Vagina (tissue), 2 donors: Measurements from ENCODE around the gene SRSF12. TPM values are rescaled to one million over a fixed set of nuclear protein-coding genes. Genes with fewer than 3 reads are reported as not detected.

Experiments
- DNase-seq, 2 donors: peaks; one replicate each; pipeline ENCODE4 v3.0.0-alpha.2; 2017; ENCODE audit errors: extremely low spot score in 2 of 2
- H3K27ac ChIP-seq: fragments of 200-600 bp; sonication (generic); one replicate; pipeline ENCODE4 v1.5.1; 2019
- H3K27me3 ChIP-seq: fragments of 200-600 bp; sonication (generic); one replicate; pipeline ENCODE4 v1.5.1; 2019
- H3K36me3 ChIP-seq, 2 donors: fragments of 200-600 bp; sonication (generic); one replicate each; pipeline ENCODE4 v1.5.1; 2017 to 2019
- H3K4me1 ChIP-seq: fragments of 200-600 bp; sonication (generic); one replicate; pipeline ENCODE4 v1.5.1; 2019
- H3K4me3 ChIP-seq, 2 donors: fragments of 200-600 bp; sonication (generic); 1 replicate in 1 of 2; 2 replicates in 1 of 2; pipeline ENCODE4 v1.5.1; 2016 to 2019
- H3K9me3 ChIP-seq: fragments of 200-600 bp; sonication (generic); one replicate; pipeline ENCODE4 v1.5.1; 2019
- POLR2A ChIP-seq, 2 donors: fragments of 450-650 bp; IDR thresholded peaks; one replicate each; pipeline ENCODE4 v1.6.1; 2017; ENCODE audit warnings: antibody characterized with exemption in 2 of 2, mild to moderate bottlenecking in 2 of 2, moderate library complexity in 2 of 2
- POLR2AphosphoS5 ChIP-seq, 2 donors: sonication (generic); formaldehyde crosslinking; IDR thresholded peaks; one replicate each; pipeline ENCODE4 v1.9.0; 2017; ENCODE audit warnings: antibody characterized with exemption in 2 of 2, mild to moderate bottlenecking in 2 of 2, low read depth in 1 of 2; ENCODE audit not compliant: insufficient read depth in 1 of 2
- intact Hi-C: fragments of 100-400 bp; cut with DNase I; formaldehyde crosslinking; loops from one replicate; pipeline ENCODE4 v1.15.1; 2023
- total RNA-seq: library from RNA; depleted of rRNA; stranded (reverse); fragments of >200 nt; gene quantifications from one replicate; pipeline ENCODE4 v1.2.3, GENCODE V29; 2016
- TF ChIP-seq, protein P1 (sequence below), 3 experiments: fragments of 450-650 bp in 2 of 3; fragments of 200-600 bp in 1 of 3; sonication (generic) in 1 of 3; IDR thresholded peaks; one replicate each; pipeline ENCODE4 v1.5.1; 2017 to 2019; ENCODE audit warnings: antibody characterized with exemption in 3 of 3, mild to moderate bottlenecking in 2 of 3, moderate library complexity in 2 of 3

SRSF12 gene
- total RNA-seq, 1 donor from 2014 or later, result 0.25 TPM

DNA sequence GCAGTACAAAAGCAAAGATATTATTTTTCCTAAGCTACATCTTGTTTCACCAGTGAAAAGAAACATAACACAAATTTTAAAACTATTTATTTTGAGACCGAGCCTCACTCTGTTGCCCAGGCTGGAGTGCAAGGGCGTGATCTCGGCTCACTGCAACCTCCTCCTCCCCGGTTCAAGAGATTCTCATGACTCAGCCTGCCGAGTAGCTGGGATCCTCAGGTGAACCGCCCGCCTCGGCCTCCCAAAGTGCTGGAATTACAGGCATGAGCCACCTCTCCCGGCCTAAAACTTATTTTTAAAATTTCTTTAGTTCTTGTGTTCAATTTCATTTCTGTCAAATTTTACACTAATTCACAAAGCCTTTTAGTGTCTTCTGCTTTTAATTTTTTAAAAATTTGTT is 5.9 kb downstream of the SRSF12 start:
- no peak overlapping the region for H3K4me3 ChIP-seq
- intact Hi-C loops, result loop anchor here (10.0 kb wide), 1 partner anchor 127 kb away; no protein-coding TSS in a partner anchor
- TF ChIP-seq POLR2AphosphoS5 (IDR thresholded peaks at IDR 0.05; ENCODE audit: insufficient read depth in 1 of 2, low read depth in 1 of 2), result no peak
- TF ChIP-seq POLR2A (IDR thresholded peaks at IDR 0.05), result no peak
- H3K27me3 ChIP-seq, result no peaks in the 10 kb centered on the region
- DNase-seq, result no peak
- H3K4me1 ChIP-seq, result peaks cover 3% of the 10 kb centered on the region
- H3K27ac ChIP-seq, result no peak overlapping the region
- no peaks in the 10 kb centered on the region for H3K9me3 ChIP-seq
- H3K36me3 ChIP-seq, result no peaks in the 10 kb centered on the region

DNA sequence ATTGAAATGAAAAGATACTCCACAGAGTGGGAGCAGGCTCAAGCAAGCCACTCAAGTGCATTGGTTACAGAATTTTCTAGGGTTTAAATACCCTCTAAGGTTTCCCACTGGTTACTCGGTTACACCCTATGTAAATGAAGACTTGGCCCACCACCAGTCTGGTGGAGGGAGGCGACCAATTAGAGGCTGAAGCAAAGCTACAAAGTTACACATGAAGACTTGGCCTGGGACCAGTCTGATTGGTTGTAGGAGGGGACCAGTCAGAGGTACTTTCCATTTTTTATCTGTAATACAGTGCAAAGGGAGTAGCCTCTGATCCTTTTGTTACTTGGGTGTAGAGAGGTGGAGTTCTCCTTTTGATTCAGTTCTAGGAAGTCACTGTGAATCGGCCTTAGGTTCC is 7.6 kb downstream of the SRSF12 start:
- intact Hi-C loops, result loop anchor here (10.0 kb wide), 1 partner anchor 125 kb away; no protein-coding TSS in a partner anchor
- DNase-seq, result no peak

DNA sequence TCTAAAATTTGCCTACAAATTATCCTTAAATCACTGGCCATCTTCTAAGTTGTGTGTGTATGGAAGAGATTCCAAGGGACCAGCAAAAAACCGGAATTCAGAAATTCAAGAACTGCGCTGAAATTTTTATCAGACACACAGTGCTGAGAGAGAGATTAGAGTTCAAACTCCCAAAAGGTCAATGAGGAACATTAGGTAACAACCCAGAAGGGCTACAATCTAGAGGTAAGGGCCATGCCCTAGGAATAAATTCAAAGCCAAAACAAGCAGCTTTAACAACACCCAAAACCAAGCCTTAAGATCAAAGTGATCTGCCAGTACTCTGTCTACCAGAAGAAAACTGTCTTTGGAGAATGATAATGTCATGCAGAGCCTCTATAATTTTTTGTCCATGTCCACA is 17.8 kb downstream of the SRSF12 start:
- Histone ChIP-seq H3K36me3 (no peaks in the 10 kb centered on the region), H3K9me3 (no peaks in the 10 kb centered on the region), H3K4me1 (no peaks in the 10 kb centered on the region), H3K4me3 (no peak overlapping the region), H3K27me3 (no peaks in the 10 kb centered on the region), H3K27ac (no peak overlapping the region)
- no peak for TF ChIP-seq POLR2AphosphoS5 (IDR thresholded peaks at IDR 0.05; ENCODE audit: insufficient read depth in 1 of 2, low read depth in 1 of 2)
- TF ChIP-seq, protein P1, sequence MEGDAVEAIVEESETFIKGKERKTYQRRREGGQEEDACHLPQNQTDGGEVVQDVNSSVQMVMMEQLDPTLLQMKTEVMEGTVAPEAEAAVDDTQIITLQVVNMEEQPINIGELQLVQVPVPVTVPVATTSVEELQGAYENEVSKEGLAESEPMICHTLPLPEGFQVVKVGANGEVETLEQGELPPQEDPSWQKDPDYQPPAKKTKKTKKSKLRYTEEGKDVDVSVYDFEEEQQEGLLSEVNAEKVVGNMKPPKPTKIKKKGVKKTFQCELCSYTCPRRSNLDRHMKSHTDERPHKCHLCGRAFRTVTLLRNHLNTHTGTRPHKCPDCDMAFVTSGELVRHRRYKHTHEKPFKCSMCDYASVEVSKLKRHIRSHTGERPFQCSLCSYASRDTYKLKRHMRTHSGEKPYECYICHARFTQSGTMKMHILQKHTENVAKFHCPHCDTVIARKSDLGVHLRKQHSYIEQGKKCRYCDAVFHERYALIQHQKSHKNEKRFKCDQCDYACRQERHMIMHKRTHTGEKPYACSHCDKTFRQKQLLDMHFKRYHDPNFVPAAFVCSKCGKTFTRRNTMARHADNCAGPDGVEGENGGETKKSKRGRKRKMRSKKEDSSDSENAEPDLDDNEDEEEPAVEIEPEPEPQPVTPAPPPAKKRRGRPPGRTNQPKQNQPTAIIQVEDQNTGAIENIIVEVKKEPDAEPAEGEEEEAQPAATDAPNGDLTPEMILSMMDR (IDR thresholded peaks at IDR 0.05), result no peak
- no peak for TF ChIP-seq POLR2A (IDR thresholded peaks at IDR 0.05)
- intact Hi-C loops, result no loop called here
- no peak for DNase-seq

More for the DNA sequence above, 7.6 kb downstream of the SRSF12 start:
- no peaks in the 10 kb centered on the region for H3K4me1 ChIP-seq
- no peaks in the 10 kb centered on the region for H3K9me3 ChIP-seq
- no peak overlapping the region for H3K27ac ChIP-seq
- H3K27me3 ChIP-seq, result no peaks in the 10 kb centered on the region
- TF ChIP-seq POLR2AphosphoS5 (IDR thresholded peaks at IDR 0.05; ENCODE audit: insufficient read depth in 1 of 2, low read depth in 1 of 2) (no peak), POLR2A (IDR thresholded peaks at IDR 0.05) (no peak)
- TF ChIP-seq, protein P1 (IDR thresholded peaks at IDR 0.05), result no peak
- H3K4me3 ChIP-seq, result no peak overlapping the region
- H3K36me3 ChIP-seq, result no peaks in the 10 kb centered on the region

DNA sequence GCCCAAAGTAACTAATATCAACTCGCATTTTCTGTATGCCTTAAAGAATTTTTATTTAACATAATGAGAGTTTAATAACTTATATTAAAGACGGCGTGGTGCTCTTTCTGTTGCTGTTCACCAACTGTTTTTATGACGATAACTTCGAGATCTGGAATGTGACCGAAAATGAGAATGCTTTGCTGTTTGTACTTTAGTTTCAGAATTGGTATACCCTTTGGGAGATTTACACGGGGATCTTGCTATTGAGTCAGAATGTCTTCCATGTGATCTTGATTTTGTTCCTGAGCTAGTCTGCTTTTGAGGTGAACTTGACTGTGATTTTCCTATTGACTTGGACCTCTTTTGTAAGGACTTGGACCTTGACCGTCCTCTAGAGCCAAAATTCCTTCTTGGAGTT is 19.4 kb downstream of the SRSF12 start:
- Histone ChIP-seq H3K4me1 (no peaks in the 10 kb centered on the region), H3K4me3 (no peak overlapping the region), H3K9me3 (no peaks in the 10 kb centered on the region), H3K36me3 (no peaks in the 10 kb centered on the region), H3K27me3 (no peaks in the 10 kb centered on the region), H3K27ac (no peak overlapping the region)
- TF ChIP-seq POLR2AphosphoS5 (IDR thresholded peaks at IDR 0.05; ENCODE audit: insufficient read depth in 1 of 2, low read depth in 1 of 2) (no peak), POLR2A (IDR thresholded peaks at IDR 0.05) (no peak)
- TF ChIP-seq, protein P1 (IDR thresholded peaks at IDR 0.05), result no peak
- DNase-seq, result no peak
- intact Hi-C loops, result no loop called here

DNA sequence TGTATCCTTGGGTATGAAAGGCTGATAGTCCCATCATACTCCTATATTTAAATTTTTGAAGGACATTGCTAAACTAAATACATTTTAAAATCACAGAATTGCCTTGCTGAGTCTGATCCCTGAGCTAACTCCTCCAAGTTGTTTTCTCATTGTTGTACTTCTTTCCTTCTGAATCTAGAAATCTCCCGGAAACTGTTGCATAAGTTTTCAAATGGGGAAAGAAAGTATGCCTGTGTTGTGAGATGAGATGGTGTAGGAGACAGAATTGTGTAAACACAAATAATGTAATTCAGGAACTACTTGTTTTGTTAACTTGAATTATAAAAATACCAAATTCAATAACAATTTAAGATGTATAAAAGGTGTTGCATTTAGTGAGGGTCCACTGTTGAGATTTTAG is 30.0 kb downstream of the SRSF12 start:
- TF ChIP-seq POLR2AphosphoS5 (IDR thresholded peaks at IDR 0.05; ENCODE audit: insufficient read depth in 1 of 2, low read depth in 1 of 2) (no peak), POLR2A (IDR thresholded peaks at IDR 0.05) (no peak)
- TF ChIP-seq, protein P1 (IDR thresholded peaks at IDR 0.05), result no peak
- Histone ChIP-seq H3K36me3 (peaks cover 0 to 26% of the 10 kb centered on the region in 2 donors), H3K27me3 (no peaks in the 10 kb centered on the region), H3K27ac (no peak overlapping the region), H3K4me3 (no peak overlapping the region), H3K4me1 (peaks cover 42% of the 10 kb centered on the region), H3K9me3 (no peaks in the 10 kb centered on the region)
- no peak for DNase-seq
- intact Hi-C loops, result loop anchor here (10.0 kb wide), 1 partner anchor 103 kb away; no protein-coding TSS in a partner anchor
